Measurements from ENCODE around the gene IGFLR1. TPM values are rescaled to one million over a fixed set of nuclear protein-coding genes. Genes with fewer than 3 reads are reported as not detected.

Gene IGFLR1
- total RNA-seq, 1 donor from 2014 or later = 6.3 TPM

DNA sequence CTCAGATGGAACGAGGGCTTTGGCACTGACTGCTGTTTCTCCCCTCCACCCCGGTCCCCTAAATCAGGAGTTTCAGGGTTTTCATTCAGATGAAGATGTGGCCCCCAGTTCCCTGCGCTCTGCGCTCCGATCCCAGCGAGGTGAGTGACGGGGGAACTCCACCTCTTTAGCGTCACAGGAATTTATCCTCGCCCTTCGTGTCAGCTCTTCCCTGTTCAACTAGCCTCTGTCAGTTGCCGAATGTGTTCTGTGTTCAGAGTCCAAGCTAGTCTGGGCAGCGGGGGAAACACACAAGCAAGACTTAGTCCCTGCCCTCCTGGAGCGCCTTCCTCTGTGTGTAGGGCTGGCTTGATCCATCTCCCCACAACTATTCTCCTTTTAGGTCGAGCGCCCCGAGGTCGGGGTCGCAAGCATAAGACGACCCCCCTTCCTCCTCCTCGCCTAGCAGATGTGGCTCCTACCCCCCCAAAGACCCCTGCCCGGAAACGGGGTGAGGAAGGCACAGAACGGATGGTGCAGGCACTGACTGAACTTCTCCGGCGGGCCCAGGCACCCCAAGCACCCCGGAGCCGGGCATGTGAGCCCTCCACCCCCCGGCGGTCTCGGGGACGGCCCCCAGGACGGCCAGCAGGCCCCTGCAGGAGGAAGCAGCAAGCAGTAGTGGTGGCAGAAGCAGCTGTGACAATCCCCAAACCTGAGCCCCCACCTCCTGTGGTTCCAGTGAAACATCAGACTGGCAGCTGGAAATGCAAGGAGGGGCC is 22.7 kb downstream of the IGFLR1 start:
- H3K27ac Mint-ChIP-seq (ENCODE audit: unreplicated experiment) = peak overlapping the region; percentile 67
- peaks cover 2% of the 10 kb centered on the region for H3K36me3 Mint-ChIP-seq (ENCODE audit: low read depth)
- TF ChIP-seq, protein P1, sequence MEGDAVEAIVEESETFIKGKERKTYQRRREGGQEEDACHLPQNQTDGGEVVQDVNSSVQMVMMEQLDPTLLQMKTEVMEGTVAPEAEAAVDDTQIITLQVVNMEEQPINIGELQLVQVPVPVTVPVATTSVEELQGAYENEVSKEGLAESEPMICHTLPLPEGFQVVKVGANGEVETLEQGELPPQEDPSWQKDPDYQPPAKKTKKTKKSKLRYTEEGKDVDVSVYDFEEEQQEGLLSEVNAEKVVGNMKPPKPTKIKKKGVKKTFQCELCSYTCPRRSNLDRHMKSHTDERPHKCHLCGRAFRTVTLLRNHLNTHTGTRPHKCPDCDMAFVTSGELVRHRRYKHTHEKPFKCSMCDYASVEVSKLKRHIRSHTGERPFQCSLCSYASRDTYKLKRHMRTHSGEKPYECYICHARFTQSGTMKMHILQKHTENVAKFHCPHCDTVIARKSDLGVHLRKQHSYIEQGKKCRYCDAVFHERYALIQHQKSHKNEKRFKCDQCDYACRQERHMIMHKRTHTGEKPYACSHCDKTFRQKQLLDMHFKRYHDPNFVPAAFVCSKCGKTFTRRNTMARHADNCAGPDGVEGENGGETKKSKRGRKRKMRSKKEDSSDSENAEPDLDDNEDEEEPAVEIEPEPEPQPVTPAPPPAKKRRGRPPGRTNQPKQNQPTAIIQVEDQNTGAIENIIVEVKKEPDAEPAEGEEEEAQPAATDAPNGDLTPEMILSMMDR (conservative IDR thresholded peaks at IDR 0.05) = no peak
- H3K27me3 Mint-ChIP-seq (ENCODE audit: low read depth) = no peaks in the 10 kb centered on the region
- no peaks in the 10 kb centered on the region for H3K9me3 Mint-ChIP-seq
- peaks cover 32% of the 10 kb centered on the region for H3K4me1 Mint-ChIP-seq
- no peak for DNase-seq (ENCODE audit: low read depth, low spot score)
- H3K4me3 Mint-ChIP-seq = peak overlapping the region; percentile 95

DNA sequence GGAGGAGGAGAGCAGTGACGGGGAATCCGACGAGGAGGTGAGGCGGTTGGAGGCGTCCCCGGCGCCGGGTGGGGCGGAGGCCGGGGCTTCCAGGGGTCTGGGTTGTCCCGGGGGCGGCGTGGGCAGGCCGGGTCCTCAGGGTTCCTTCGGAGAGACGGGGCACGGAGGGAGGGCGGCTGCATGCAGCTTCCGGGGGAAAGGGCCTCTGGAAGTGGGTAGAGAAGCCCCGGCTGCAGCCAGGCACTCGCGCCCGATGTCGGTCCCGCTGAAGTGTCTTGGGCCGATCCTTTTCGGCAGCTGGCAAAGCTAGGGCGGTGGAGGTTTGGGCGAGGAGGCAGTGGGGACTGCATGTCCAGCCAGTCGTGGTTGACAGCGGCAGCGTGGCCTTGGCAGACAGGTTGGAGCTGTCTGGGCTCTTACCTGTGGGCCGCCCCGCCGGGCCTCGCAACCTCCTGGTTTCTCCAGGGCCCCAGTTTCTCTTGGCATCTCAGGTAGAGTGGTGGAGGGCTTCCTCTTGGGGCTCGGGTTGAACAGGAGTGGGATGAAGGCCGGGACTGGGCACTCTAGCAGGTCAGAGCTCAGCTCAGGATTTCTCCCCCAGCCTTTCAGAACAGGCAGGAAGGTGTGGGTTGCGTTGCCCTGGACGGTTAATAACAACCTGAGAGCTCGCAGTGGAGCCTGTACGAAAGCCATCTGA is 23.8 kb downstream of the IGFLR1 start:
- no peaks in the 10 kb centered on the region for H3K9me3 Mint-ChIP-seq
- peak; percentile 29 for DNase-seq (ENCODE audit: low read depth, low spot score)
- peak overlapping the region; percentile 71 for H3K27ac Mint-ChIP-seq (ENCODE audit: unreplicated experiment)
- peaks cover 2% of the 10 kb centered on the region for H3K36me3 Mint-ChIP-seq (ENCODE audit: low read depth)
- TF ChIP-seq, protein P1 (conservative IDR thresholded peaks at IDR 0.05) = no peak
- H3K4me3 Mint-ChIP-seq = peak overlapping the region; percentile 95
- peaks cover 34% of the 10 kb centered on the region for H3K4me1 Mint-ChIP-seq
- H3K27me3 Mint-ChIP-seq (ENCODE audit: low read depth) = no peaks in the 10 kb centered on the region

DNA sequence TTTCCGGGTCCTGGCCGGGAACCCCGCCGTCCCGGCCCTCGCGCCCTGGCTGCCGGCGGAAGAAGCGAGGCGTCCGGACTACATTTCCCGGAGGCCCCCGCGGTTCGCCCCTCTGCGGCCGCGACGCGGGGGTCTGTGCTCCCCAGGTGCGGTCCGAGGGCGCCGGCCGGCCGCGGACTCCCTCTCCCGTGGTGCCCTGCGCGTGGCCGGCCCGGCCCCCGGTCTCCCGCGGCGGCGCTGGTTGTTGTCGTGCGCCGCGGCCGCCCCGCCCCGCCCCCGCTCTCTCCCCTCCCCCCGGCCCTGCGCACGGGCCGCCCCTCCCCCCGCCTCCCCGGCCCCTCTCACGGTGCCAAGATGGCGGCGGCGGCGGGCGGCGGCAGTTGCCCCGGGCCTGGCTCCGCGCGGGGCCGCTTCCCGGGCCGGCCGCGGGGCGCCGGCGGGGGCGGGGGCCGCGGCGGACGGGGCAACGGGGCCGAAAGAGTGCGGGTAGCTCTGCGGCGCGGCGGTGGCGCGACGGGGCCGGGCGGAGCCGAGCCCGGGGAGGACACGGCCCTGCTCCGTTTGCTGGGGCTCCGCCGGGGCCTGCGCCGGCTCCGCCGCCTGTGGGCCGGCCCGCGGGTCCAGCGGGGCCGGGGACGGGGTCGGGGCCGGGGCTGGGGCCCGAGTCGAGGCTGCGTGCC is 24.4 kb downstream of the IGFLR1 start, which contains the start of gene KMT2B:
Gene KMT2B (plus strand): TSS at position 339 of the 680 bp plus-strand sequence. CDS start 16 bp downstream, at position 355.
- H3K4me3 Mint-ChIP-seq = peak within 1 kb of the TSS; percentile 95
- H3K36me3 Mint-ChIP-seq (ENCODE audit: low read depth) = peaks cover 2% of the 10 kb centered on the region
- peaks cover 34% of the 10 kb centered on the region for H3K4me1 Mint-ChIP-seq
- H3K9me3 Mint-ChIP-seq = no peaks in the 10 kb centered on the region
- TF ChIP-seq, protein P1 (conservative IDR thresholded peaks at IDR 0.05) = no peak
- no peaks in the 10 kb centered on the region for H3K27me3 Mint-ChIP-seq (ENCODE audit: low read depth)
- H3K27ac Mint-ChIP-seq (ENCODE audit: unreplicated experiment) = peak within 1 kb of the TSS; percentile 97
- DNase-seq (ENCODE audit: low read depth, low spot score) = peak; percentile 87

DNA sequence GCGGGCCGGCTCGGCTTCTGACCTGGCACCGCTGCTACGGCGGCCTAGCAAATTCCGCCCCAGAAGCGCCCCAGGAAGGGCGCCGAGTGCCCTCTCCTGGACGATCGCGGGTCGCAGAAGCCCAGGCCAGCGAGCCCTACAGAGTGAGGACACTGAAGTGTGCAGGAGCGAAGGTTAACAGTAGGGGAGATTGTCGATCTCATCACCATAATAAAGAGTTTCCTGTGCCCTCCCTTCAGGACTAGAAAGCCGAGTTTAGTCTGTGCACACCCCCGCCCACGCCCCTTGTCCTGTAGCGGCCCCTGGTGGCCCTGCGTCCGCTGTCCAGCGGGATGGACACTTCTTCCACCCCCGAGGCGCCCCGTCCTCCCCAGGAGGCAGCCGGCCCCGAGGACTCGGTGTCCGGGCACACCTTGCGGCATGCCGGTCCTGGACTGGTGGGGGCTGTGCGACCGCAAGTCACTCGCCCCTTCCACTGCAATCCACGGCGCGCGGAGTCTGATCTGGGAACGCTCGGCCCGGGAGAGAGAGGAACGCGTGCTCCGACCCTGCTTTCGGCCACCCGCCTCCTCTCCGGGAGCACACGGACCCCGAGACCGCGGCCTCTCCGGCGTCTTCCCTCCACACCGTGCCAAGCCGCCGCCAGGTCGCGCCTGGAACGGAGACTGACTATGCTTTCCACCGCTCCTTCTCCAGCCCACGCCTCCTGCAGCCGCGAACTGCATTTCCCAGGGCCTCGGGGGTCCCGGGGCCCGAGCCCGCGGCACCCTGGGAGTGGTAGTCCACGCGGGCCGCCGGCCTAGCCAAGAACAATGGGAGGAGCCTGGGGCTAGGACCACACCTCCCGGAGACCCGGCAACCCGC is 25.2 kb downstream of the IGFLR1 start:
- Mint-ChIP-seq H3K9me3 (no peaks in the 10 kb centered on the region), H3K36me3 (ENCODE audit: low read depth) (peaks cover 2% of the 10 kb centered on the region)
- DNase-seq (ENCODE audit: low read depth, low spot score) = peak; percentile 92

More for the DNA sequence above, 25.2 kb downstream of the IGFLR1 start:
- H3K27me3 Mint-ChIP-seq (ENCODE audit: low read depth) = no peaks in the 10 kb centered on the region
- H3K4me3 Mint-ChIP-seq = peak overlapping the region; percentile 95
- peak overlapping the region; percentile 97 for H3K27ac Mint-ChIP-seq (ENCODE audit: unreplicated experiment)
- H3K4me1 Mint-ChIP-seq = peaks cover 34% of the 10 kb centered on the region
- TF ChIP-seq, protein P1 (conservative IDR thresholded peaks at IDR 0.05) = peak; percentile 93
